ENCODE results near the gene SRPX2.
A peak's percentile ranks its signal among the peaks of the same experiment; 100 is the strongest.

Gene SRPX2

GRCh38 chrX:100650841-100651240 is 6.8 kb downstream of the SRPX2 start:
- no peak for DNase-seq

GRCh38 chrX:100652266-100652665 is 8.3 kb downstream of the SRPX2 start:
- no peak for DNase-seq

GRCh38 chrX:100654261-100654660 is 10.3 kb downstream of the SRPX2 start:
- peak; percentile 38 for DNase-seq

- DNase-seq, result no peak
Observed at GRCh38 chrX:100658941-100659381, 15.0 kb downstream of the SRPX2 start.

GRCh38 chrX:100659431-100660137 is 15.6 kb downstream of the SRPX2 start:
- DNase-seq, result no peak

- DNase-seq, result no peak
Observed at GRCh38 chrX:100662170-100662569, 18.2 kb downstream of the SRPX2 start.

- no peak for DNase-seq
Observed at GRCh38 chrX:100662796-100663195, 18.8 kb downstream of the SRPX2 start.

GRCh38 chrX:100663642-100664041 is 19.6 kb downstream of the SRPX2 start:
- DNase-seq, result no peak

GRCh38 chrX:100672966-100673365 is 29.0 kb downstream of the SRPX2 start:
- DNase-seq, result no peak

GRCh38 chrX:100673397-100673953 is 29.5 kb downstream of the SRPX2 start:
- DNase-seq, result no peak

- DNase-seq, result peak; percentile 17
Observed at GRCh38 chrX:100674705-100675104, 30.7 kb downstream of the SRPX2 start.

- no peak for DNase-seq
Observed at GRCh38 chrX:100677611-100678181, 33.7 kb downstream of the SRPX2 start.

- no peak for DNase-seq
Observed at GRCh38 chrX:100680756-100681155, 36.8 kb downstream of the SRPX2 start.

GRCh38 chrX:100681599-100681998 is 37.6 kb downstream of the SRPX2 start:
- DNase-seq, result no peak

GRCh38 chrX:100682939-100683338 is 38.9 kb downstream of the SRPX2 start:
- DNase-seq, result no peak

GRCh38 chrX:100685284-100685996 is 41.4 kb downstream of the SRPX2 start:
- peak; percentile 84 for DNase-seq

GRCh38 chrX:100685997-100686305 is 42.0 kb downstream of the SRPX2 start:
- no peak for DNase-seq

GRCh38 chrX:100687128-100687527 is 43.1 kb downstream of the SRPX2 start:
- DNase-seq, result peak; percentile 32

- peak; percentile 8 for DNase-seq
Observed at GRCh38 chrX:100687546-100687945, 43.5 kb downstream of the SRPX2 start.

- no peak for DNase-seq
Observed at GRCh38 chrX:100695302-100695701, 51.3 kb downstream of the SRPX2 start.

GRCh38 chrX:100695991-100696390 is 52.0 kb downstream of the SRPX2 start:
- DNase-seq, result no peak

GRCh38 chrX:100696699-100697351 is 52.8 kb downstream of the SRPX2 start:
- DNase-seq, result no peak

GRCh38 chrX:100698551-100698950 is 54.6 kb downstream of the SRPX2 start:
- peak; percentile 26 for DNase-seq

All from hematopoietic multipotent progenitor cell treated with erythropoietin and hydrocortisone succinate and interleukin-3 and kit ligand, for 6 days (in vitro differentiated cells).